Osteoblast (primary cell): ENCODE data around the gene DYNC2H1. TPM values are rescaled to one million over a fixed set of nuclear protein-coding genes. Genes with fewer than 3 reads are reported as not detected.
A peak's percentile ranks its signal among the peaks of the same experiment; 100 is the strongest.

ENCODE experiments used
- DNase-seq: peaks from one replicate; pipeline ENCODE4 v3.0.0; 2011; ENCODE audit warnings: low spot score, mixed read lengths; ENCODE audit not compliant: insufficient read length; ENCODE audit errors: missing footprints
- H2AFZ ChIP-seq: 2 replicates; pipeline ENCODE4 v1.6.0; 2011; ENCODE audit warnings: mild to moderate bottlenecking, low read length
- H3K27ac ChIP-seq: 2 replicates; pipeline ENCODE4 v1.5.1; 2011; ENCODE audit warnings: mild to moderate bottlenecking, low read depth, low read length, moderate library complexity
- H3K27me3 ChIP-seq: 2 replicates; pipeline ENCODE4 v1.6.0; 2012; ENCODE audit warnings: mild to moderate bottlenecking, control low read depth, inconsistent platforms, low read length, moderate library complexity; ENCODE audit not compliant: insufficient read depth
- H3K36me3 ChIP-seq: 2 replicates; pipeline ENCODE4 v1.5.1; 2011; ENCODE audit warnings: mild to moderate bottlenecking, low read length, control low read depth, moderate library complexity; ENCODE audit not compliant: insufficient read depth
- H3K4me1 ChIP-seq: 2 replicates; pipeline ENCODE4 v1.5.1; 2011; ENCODE audit warnings: mild to moderate bottlenecking, low read length, control low read depth, moderate library complexity; ENCODE audit not compliant: insufficient read depth
- H3K4me2 ChIP-seq: 2 replicates; pipeline ENCODE4 v1.6.0; 2011; ENCODE audit warnings: mild to moderate bottlenecking, low read length; ENCODE audit not compliant: insufficient read depth
- H3K4me3 ChIP-seq: fragments of 200-600 bp; sonication (generic); 3 replicates; pipeline ENCODE4 v1.5.1; 2012; ENCODE audit warnings: mild to moderate bottlenecking, low read length, inconsistent platforms; ENCODE audit not compliant: insufficient read depth
- H3K79me2 ChIP-seq: 2 replicates; pipeline ENCODE4 v1.6.0; 2012; ENCODE audit warnings: mild to moderate bottlenecking, low read length, control low read depth, inconsistent platforms; ENCODE audit not compliant: insufficient read depth
- H3K9me3 ChIP-seq: 2 replicates; pipeline ENCODE4 v1.5.1; 2011; ENCODE audit warnings: low read depth, low read length, control low read depth
- H4K20me1 ChIP-seq: 2 replicates; pipeline ENCODE4 v1.6.0; 2012; ENCODE audit warnings: mild to moderate bottlenecking, low read length, control low read depth; ENCODE audit not compliant: insufficient read depth
- CTCF ChIP-seq: IDR thresholded peaks from 2 replicates; pipeline ENCODE4 v1.5.1; 2011; ENCODE audit warnings: mild to moderate bottlenecking, low read depth, low read length, moderate library complexity; ENCODE audit errors: extremely low read depth
- total RNA-seq: library from RNA; depleted of rRNA; stranded (reverse); fragments of >200 nt; gene quantifications from 2 replicates; pipeline ENCODE4 v1.2.3, GENCODE V29; 2012

The DYNC2H1 gene
- total RNA-seq, 1 donor = 82.2 TPM

GRCh38 chr11:103086461-103086860, 22.8 kb upstream of the DYNC2H1 start:
- TF ChIP-seq CTCF = no peak
- H3K4me3 ChIP-seq = no peak overlapping the region
- H3K27me3 ChIP-seq = no peaks in the 10 kb centered on the region
- H3K4me1 ChIP-seq = peaks cover 16% of the 10 kb centered on the region
- peaks cover 86% of the 10 kb centered on the region for H3K79me2 ChIP-seq
- no peak overlapping the region for H2AFZ ChIP-seq
- H3K36me3 ChIP-seq = peaks cover 13% of the 10 kb centered on the region
- DNase-seq = peak; percentile 46
- H4K20me1 ChIP-seq = peaks cover 6% of the 10 kb centered on the region
- H3K4me2 ChIP-seq = peak overlapping the region; percentile 44
- H3K27ac ChIP-seq = peak overlapping the region; percentile 79
- H3K9me3 ChIP-seq = no peaks in the 10 kb centered on the region

- Histone ChIP-seq H3K36me3 (peaks cover 7% of the 10 kb centered on the region), H3K27ac (peak overlapping the region; percentile 90), H2AFZ (peak overlapping the region; percentile 99), H4K20me1 (peaks cover 4% of the 10 kb centered on the region), H3K79me2 (peaks cover 58% of the 10 kb centered on the region), H3K4me1 (peaks cover 18% of the 10 kb centered on the region), H3K4me3 (peak overlapping the region; percentile 92), H3K9me3 (no peaks in the 10 kb centered on the region), H3K4me2 (peak overlapping the region; percentile 99), H3K27me3 (peaks cover 8% of the 10 kb centered on the region)
- peak; percentile 69 for DNase-seq
- TF ChIP-seq CTCF = no peak
Measured at GRCh38 chr11:103091064-103091800, 18.0 kb upstream of the DYNC2H1 start.

- DNase-seq = peak; percentile 97
- H3K27ac ChIP-seq = peak within 1 kb of the TSS; percentile 90
- peaks cover 53% of the 10 kb centered on the region for H3K79me2 ChIP-seq
- no peaks in the 10 kb centered on the region for H4K20me1 ChIP-seq
- H3K4me2 ChIP-seq = peak within 1 kb of the TSS; percentile 99
- H3K4me1 ChIP-seq = peaks cover 14% of the 10 kb centered on the region
- H3K27me3 ChIP-seq = peaks cover 10% of the 10 kb centered on the region
- peaks cover 7% of the 10 kb centered on the region for H3K36me3 ChIP-seq
- no peaks in the 10 kb centered on the region for H3K9me3 ChIP-seq
- H2AFZ ChIP-seq = peak within 1 kb of the TSS; percentile 99
- TF ChIP-seq CTCF = no peak
- H3K4me3 ChIP-seq = peak within 1 kb of the TSS; percentile 92
Measured at GRCh38 chr11:103091801-103092524, 17.3 kb upstream of the DYNC2H1 start, which contains the start of gene DCUN1D5. TSS of gene DCUN1D5 (minus strand) at chr11:103092160. CDS start at chr11:103091872, 288 bp downstream.

- Histone ChIP-seq H3K27me3 (peaks cover 33% of the 10 kb centered on the region), H3K27ac (no peak overlapping the region), H3K79me2 (peaks cover 2% of the 10 kb centered on the region), H4K20me1 (no peaks in the 10 kb centered on the region), H2AFZ (no peak overlapping the region), H3K9me3 (no peaks in the 10 kb centered on the region), H3K4me2 (no peak overlapping the region), H3K36me3 (no peaks in the 10 kb centered on the region), H3K4me3 (no peak overlapping the region), H3K4me1 (peaks cover 3% of the 10 kb centered on the region)
- no peak for TF ChIP-seq CTCF
- DNase-seq = no peak
Measured at GRCh38 chr11:103097279-103097678, 11.9 kb upstream of the DYNC2H1 start.
